ENCODE results near the gene RPL19. TPM values are rescaled to one million over a fixed set of nuclear protein-coding genes. Genes with fewer than 3 reads are reported as not detected.

Gene RPL19
- total and polyA plus RNA-seq, 2 donors (not counting 3 experiments of a cell fraction or from before 2014, with no cell fraction given): 1,802 to 1,958 TPM

DNA sequence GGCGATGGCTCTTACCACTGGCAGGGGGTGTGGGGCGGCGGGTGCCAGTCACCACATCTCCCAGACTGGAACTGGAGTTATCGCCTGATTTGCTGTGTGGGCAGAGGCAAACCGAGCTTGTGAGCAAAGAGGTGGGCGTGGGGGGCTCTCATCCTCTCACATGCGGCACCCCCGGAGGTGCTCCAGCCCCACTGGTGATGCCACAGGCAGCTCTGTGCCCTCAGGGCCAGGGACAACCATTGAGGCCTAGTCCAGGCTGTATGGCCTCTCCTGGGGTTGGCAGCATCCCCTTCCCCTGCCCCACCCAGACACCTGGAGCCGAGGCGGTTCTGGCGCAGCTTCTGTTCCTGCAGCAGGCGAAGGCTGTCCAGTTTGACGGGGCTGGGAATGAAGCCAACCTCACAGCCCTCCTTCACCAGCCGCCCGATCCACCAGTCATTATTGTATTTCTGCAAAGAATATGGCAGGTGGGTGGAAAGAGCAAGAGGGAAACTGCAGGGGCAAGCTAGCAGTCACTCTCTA is 13.5 kb upstream of the RPL19 start:
- no peak overlapping the region for H3K9ac ChIP-seq (replicated peaks; ENCODE audit: extremely low read depth, insufficient read depth, low read length)
- POLR2A ChIA-PET: no interaction called here
- H2AFZ ChIP-seq (ENCODE audit: low read depth, low read length): no peak overlapping the region
- no peaks in the 10 kb centered on the region for H3K79me2 ChIP-seq (ENCODE audit: control insufficient read depth, insufficient read depth, low read length)
- dilution Hi-C loops (cut with MboI; ENCODE audit: extremely low pct_ligation_motif_present, low sequenced_read_pairs): no loop called here
- H3K27ac ChIP-seq (ENCODE audit: insufficient read depth, low read depth, low read length): no peak overlapping the region
- BruUV-seq (replicated peaks): no TSS peak
- no peak overlapping the region for H3K4me3 ChIP-seq (replicated peaks in 1 of 3; ENCODE audit: insufficient read depth in 1 of 3, low read depth in 1 of 3, low read length in 3 of 3)
- peaks cover 6 to 42% of the 10 kb centered on the region in 2 experiments for H3K36me3 ChIP-seq (ENCODE audit: control insufficient read depth in 2 of 2, extremely low read depth in 1 of 2, insufficient read depth in 2 of 2, low read length in 2 of 2)
- no peaks in the 10 kb centered on the region for H3K27me3 ChIP-seq (ENCODE audit: control insufficient read depth in 2 of 2, insufficient read depth in 2 of 2, low read length in 2 of 2)
- intact Hi-C loops (cut with micrococcal nuclease): no loop called here
- H3K4me1 ChIP-seq (ENCODE audit: control insufficient read depth, extremely low read depth, insufficient read depth, low read length): no peaks in the 10 kb centered on the region
- H4K20me1 ChIP-seq (replicated peaks; ENCODE audit: control insufficient read depth, extremely low read depth, insufficient read depth, low read length): no peaks in the 10 kb centered on the region
- H3K9me3 ChIP-seq (replicated peaks; ENCODE audit: control insufficient read depth, insufficient read depth, low read length): no peaks in the 10 kb centered on the region
- CTCF ChIA-PET: interaction anchor here (0.9 kb wide), 1 partner anchor 13 kb away, joined by 3 read pairs; no protein-coding TSS in a partner anchor
- no peak overlapping the region for H3K4me2 ChIP-seq (ENCODE audit: insufficient read depth, low read length)
- no peak for TF ChIP-seq FOS (IDR thresholded peaks at IDR 0.05; ENCODE audit: borderline replicate concordance, insufficient read depth, low read length)
- no peak for TF ChIP-seq POLR2AphosphoS5 (IDR thresholded peaks at IDR 0.05; ENCODE audit: insufficient read depth, low read depth, low read length)
- no peak for TF ChIP-seq JUN (IDR thresholded peaks at IDR 0.05; ENCODE audit: borderline replicate concordance, insufficient read depth, insufficient read length, low read depth)
- TF ChIP-seq, protein P1, sequence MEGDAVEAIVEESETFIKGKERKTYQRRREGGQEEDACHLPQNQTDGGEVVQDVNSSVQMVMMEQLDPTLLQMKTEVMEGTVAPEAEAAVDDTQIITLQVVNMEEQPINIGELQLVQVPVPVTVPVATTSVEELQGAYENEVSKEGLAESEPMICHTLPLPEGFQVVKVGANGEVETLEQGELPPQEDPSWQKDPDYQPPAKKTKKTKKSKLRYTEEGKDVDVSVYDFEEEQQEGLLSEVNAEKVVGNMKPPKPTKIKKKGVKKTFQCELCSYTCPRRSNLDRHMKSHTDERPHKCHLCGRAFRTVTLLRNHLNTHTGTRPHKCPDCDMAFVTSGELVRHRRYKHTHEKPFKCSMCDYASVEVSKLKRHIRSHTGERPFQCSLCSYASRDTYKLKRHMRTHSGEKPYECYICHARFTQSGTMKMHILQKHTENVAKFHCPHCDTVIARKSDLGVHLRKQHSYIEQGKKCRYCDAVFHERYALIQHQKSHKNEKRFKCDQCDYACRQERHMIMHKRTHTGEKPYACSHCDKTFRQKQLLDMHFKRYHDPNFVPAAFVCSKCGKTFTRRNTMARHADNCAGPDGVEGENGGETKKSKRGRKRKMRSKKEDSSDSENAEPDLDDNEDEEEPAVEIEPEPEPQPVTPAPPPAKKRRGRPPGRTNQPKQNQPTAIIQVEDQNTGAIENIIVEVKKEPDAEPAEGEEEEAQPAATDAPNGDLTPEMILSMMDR (IDR thresholded peaks at IDR 0.05; ENCODE audit: extremely low read depth in 1 of 2, insufficient read depth in 1 of 2, low read depth in 1 of 2, low read length in 2 of 2): no peak
- TF ChIP-seq, protein P2, sequence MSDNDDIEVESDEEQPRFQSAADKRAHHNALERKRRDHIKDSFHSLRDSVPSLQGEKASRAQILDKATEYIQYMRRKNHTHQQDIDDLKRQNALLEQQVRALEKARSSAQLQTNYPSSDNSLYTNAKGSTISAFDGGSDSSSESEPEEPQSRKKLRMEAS (IDR thresholded peaks at IDR 0.05; ENCODE audit: insufficient read depth, insufficient read length): no peak
- TF ChIP-seq POLR2A (IDR thresholded peaks at IDR 0.05; ENCODE audit: low read depth, low read length): no peak
- no peak for TF ChIP-seq GATA2 (IDR thresholded peaks at IDR 0.05; ENCODE audit: insufficient read depth, insufficient read length, low read depth, low read length)
- no peak for TF ChIP-seq EZH2 (IDR thresholded peaks at IDR 0.05; ENCODE audit: borderline replicate concordance, low read depth, low read length, severe bottlenecking)
- no peak for TF ChIP-seq MYC (IDR thresholded peaks at IDR 0.05; ENCODE audit: low read depth, low read length)
- FAIRE-seq: no peak
- no peaks in the 10 kb centered on the region for H3K9me1 ChIP-seq (replicated peaks; ENCODE audit: control insufficient read depth, extremely low read depth, insufficient read depth, low read length)
- DNase-seq (ENCODE audit: low read depth, low spot score): no peak
